HG03139 (cell line): ENCODE results near the gene KIAA1217.
"Not testable (repeated sequence)": the region's sequence is repeated elsewhere in the genome, so short reads cannot be mapped to it uniquely, and the experiment has no call there.

Experiments
- ATAC-seq: cut with Tn5 transposase; IDR thresholded peaks from one replicate; pipeline ENCODE4 v1.9.1; 2021; ENCODE audit not compliant: unreplicated experiment

The KIAA1217 gene

GRCh38 chr10:24333736-24334135, 124.8 kb downstream of the KIAA1217 start:
- ATAC-seq: no peak

GRCh38 chr10:24334279-24334939, 125.5 kb downstream of the KIAA1217 start:
- ATAC-seq: no peak

GRCh38 chr10:24337723-24338122, 128.8 kb downstream of the KIAA1217 start:
- ATAC-seq: not testable (repeated sequence)

GRCh38 chr10:24339387-24339786, 130.4 kb downstream of the KIAA1217 start:
- ATAC-seq: no peak

GRCh38 chr10:24340446-24340845, 131.5 kb downstream of the KIAA1217 start:
- ATAC-seq: no peak

- no peak for ATAC-seq
Observed at GRCh38 chr10:24340883-24341282, 131.9 kb downstream of the KIAA1217 start.

- ATAC-seq: no peak
Observed at GRCh38 chr10:24341371-24341770, 132.4 kb downstream of the KIAA1217 start.

GRCh38 chr10:24341897-24342296, 133.0 kb downstream of the KIAA1217 start:
- no peak for ATAC-seq

GRCh38 chr10:24343686-24344085, 134.7 kb downstream of the KIAA1217 start:
- ATAC-seq: no peak

- no peak for ATAC-seq
Observed at GRCh38 chr10:24344279-24344678, 135.3 kb downstream of the KIAA1217 start.

GRCh38 chr10:24344695-24345463, 135.9 kb downstream of the KIAA1217 start:
- no peak for ATAC-seq

- ATAC-seq: no peak
Observed at GRCh38 chr10:24346877-24347519, 138.1 kb downstream of the KIAA1217 start.

GRCh38 chr10:24349379-24350001, 140.6 kb downstream of the KIAA1217 start:
- ATAC-seq: no peak

- no peak for ATAC-seq
Observed at GRCh38 chr10:24350070-24350921, 141.4 kb downstream of the KIAA1217 start.

- ATAC-seq: not testable (repeated sequence)
Observed at GRCh38 chr10:24350922-24351225, 141.9 kb downstream of the KIAA1217 start.

- ATAC-seq: no peak
Observed at GRCh38 chr10:24351961-24352360, 143.0 kb downstream of the KIAA1217 start.

GRCh38 chr10:24352399-24352798, 143.5 kb downstream of the KIAA1217 start:
- no peak for ATAC-seq

GRCh38 chr10:24353319-24353718, 144.4 kb downstream of the KIAA1217 start:
- ATAC-seq: no peak

- ATAC-seq: no peak
Observed at GRCh38 chr10:24355056-24355688, 146.2 kb downstream of the KIAA1217 start.

GRCh38 chr10:24357344-24358004, 148.5 kb downstream of the KIAA1217 start:
- ATAC-seq: no peak
